Spinal cord (tissue), 10 donors: ENCODE results near the gene DCANP1. TPM values are rescaled to one million over a fixed set of nuclear protein-coding genes. Genes with fewer than 3 reads are reported as not detected.
A peak's percentile ranks its signal among the peaks of the same experiment; 100 is the strongest.

Experiments
- DNase-seq, 6 donors: peaks; one replicate each; pipeline versions ENCODE4 v3.0.0 to v3.0.0-alpha.2; 2013 to 2015; ENCODE audit warnings: low spot score in 6 of 6, low read depth in 4 of 6
- H3K27ac ChIP-seq: one replicate; pipeline ENCODE4 v1.5.1; 2013; ENCODE audit warnings: low read depth, low read length, control low read depth
- H3K27me3 ChIP-seq: one replicate; pipeline ENCODE4 v1.6.1; 2013; ENCODE audit warnings: low read length; ENCODE audit not compliant: control insufficient read depth, insufficient read depth
- H3K36me3 ChIP-seq: one replicate; pipeline ENCODE4 v1.6.1; 2013; ENCODE audit warnings: low read length; ENCODE audit not compliant: control insufficient read depth, insufficient read depth
- H3K4me1 ChIP-seq: one replicate; pipeline ENCODE4 v1.6.1; 2013; ENCODE audit warnings: low read length; ENCODE audit not compliant: control insufficient read depth, insufficient read depth
- H3K4me3 ChIP-seq: one replicate; pipeline ENCODE4 v1.5.1; 2013; ENCODE audit warnings: low read depth, low read length, control low read depth
- H3K9me3 ChIP-seq: one replicate; pipeline ENCODE4 v1.6.1; 2013; ENCODE audit warnings: low read length; ENCODE audit not compliant: control insufficient read depth, insufficient read depth
- WGBS: methylation state at CpG from one replicate; pipeline ENCODE4 v1.1.5; 2013; ENCODE audit warnings: missing lambda C conversion rate; ENCODE audit not compliant: insufficient coverage; 5-methylcytosine and 5-hydroxymethylcytosine counted together
- polyA plus RNA-seq, 2 donors: library from polyadenylated mRNA; unstranded; fragments of 120-200 nt; gene quantifications; one replicate each; pipeline ENCODE4 v1.2.1, GENCODE V29; 2013; ENCODE audit not compliant: insufficient read length in 2 of 2
- total RNA-seq, 2 donors: library from RNA; depleted of rRNA in 1 of 2; stranded (reverse); fragments of 120-200 nt in 1 of 2; fragments of >200 nt in 1 of 2; gene quantifications; one replicate each; pipeline versions ENCODE4 v1.2.3 to v1.2.4, GENCODE V29; 2013 to 2014
- donor health status: healthy.

The DCANP1 gene
- total and polyA plus RNA-seq, 4 donors: 0.10 to 0.11 TPM; not detected in 2

DNA sequence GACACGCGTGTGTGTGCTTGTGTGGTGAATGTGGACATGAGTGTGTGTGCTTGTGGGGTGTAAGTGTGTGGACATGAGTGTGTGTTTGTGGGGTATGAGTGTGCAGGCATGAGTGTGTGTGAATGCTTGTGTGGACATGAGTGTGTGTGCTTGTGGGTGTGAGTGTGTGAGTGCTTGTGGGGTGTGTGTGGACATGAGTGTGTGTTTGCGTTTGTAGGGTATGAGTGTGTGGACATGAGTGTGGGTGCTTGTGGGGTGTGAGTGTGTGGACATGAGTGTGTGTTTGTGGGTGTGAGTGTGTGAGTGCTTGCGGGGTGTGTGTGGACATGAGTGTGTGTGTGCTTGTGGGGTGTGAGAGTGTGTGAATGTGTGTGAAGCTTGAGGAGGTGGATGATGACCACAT, 34.8 kb upstream of the DCANP1 start:
- WGBS: 99% methylated on average over 4 of the region's 4 CpGs
- Histone ChIP-seq H3K4me3 (no peak overlapping the region), H3K4me1 (peaks cover 19% of the 10 kb centered on the region), H3K27ac (no peak overlapping the region), H3K36me3 (no peaks in the 10 kb centered on the region), H3K9me3 (no peaks in the 10 kb centered on the region), H3K27me3 (peaks cover 49% of the 10 kb centered on the region)
- no peak for DNase-seq

DNA sequence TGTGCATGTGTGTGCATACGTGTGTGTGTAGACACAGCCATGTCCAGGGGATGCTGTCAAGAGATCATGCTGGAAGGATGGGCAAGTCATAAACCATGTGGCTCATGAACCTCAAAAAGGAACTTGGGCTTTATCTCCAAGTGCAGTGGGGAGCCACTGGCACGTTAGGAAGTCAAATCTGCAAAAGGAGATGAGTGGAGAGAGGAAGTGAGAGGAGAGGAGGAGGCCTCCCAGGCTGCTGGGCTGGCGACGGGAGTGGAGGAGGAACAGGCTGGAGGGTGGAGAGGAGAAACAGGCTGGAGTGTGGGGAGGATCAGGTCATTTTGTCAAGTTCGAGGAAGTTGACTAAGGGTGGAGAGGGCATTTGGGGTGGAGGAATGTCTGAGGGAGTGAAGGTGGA, 34.2 kb upstream of the DCANP1 start:
- Histone ChIP-seq H3K4me3 (no peak overlapping the region), H3K27me3 (peaks cover 49% of the 10 kb centered on the region), H3K9me3 (no peaks in the 10 kb centered on the region), H3K4me1 (peaks cover 19% of the 10 kb centered on the region), H3K36me3 (no peaks in the 10 kb centered on the region), H3K27ac (no peak overlapping the region)
- DNase-seq: no peak
- WGBS: 80% methylated on average over 5 of the region's 5 CpGs

DNA sequence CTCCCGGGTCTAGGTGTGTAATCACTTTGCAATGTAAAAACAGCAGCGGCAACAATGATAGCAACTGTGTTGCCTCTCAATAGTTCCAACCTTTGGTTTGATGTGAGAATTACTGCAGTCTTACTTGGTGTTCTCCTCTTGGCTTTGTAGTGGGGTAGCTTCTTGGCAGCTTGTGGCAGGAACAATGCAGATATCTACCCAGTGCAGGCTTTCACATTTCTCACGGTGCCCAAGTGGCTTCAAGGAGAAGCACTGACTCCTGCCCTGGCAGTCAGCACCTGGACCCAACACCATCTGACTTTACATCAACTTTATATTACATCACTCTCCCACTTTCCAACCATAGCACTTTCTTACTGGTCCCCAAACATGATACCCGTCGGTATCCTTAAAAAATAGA, 33.4 kb upstream of the DCANP1 start:
- Histone ChIP-seq H3K27me3 (peaks cover 47% of the 10 kb centered on the region), H3K36me3 (no peaks in the 10 kb centered on the region), H3K27ac (no peak overlapping the region), H3K4me3 (no peak overlapping the region), H3K4me1 (peaks cover 19% of the 10 kb centered on the region), H3K9me3 (no peaks in the 10 kb centered on the region)
- DNase-seq: no peak
- 90% methylated on average over 3 of the region's 5 CpGs for WGBS

DNA sequence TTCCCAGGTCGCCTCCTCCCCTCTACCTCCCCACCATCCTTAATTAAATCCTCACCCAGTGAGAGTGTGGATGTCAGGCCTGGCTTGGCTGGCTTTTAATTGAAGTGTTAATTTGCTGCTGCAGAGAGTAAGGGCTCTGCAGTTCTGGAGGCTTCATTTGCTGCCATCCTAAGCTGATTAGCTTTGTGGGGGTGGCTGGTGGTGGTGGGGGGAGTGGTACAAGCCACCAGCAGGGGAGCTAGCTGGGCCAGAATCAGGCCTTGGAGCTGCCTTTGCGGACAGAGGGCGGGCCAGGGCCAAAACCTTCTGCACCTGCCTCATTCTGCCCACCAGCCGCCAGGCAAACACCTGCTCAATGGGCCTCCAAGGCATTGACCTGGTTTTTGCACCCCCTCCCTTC, 31.8 kb upstream of the DCANP1 start:
- Histone ChIP-seq H3K4me3 (no peak overlapping the region), H3K9me3 (no peaks in the 10 kb centered on the region), H3K27ac (no peak overlapping the region), H3K4me1 (peaks cover 13% of the 10 kb centered on the region), H3K36me3 (no peaks in the 10 kb centered on the region), H3K27me3 (peaks cover 52% of the 10 kb centered on the region)
- DNase-seq: peak in 1 of 6 donors; percentile 8
- WGBS: 58% methylated on average over 3 of the region's 4 CpGs

- 37% methylated on average over 12 of the region's 14 CpGs for WGBS
- no peak overlapping the region for H3K27ac ChIP-seq
- peaks cover 64% of the 10 kb centered on the region for H3K27me3 ChIP-seq
- no peak for DNase-seq
- no peaks in the 10 kb centered on the region for H3K36me3 ChIP-seq
- H3K4me3 ChIP-seq: no peak overlapping the region
- H3K9me3 ChIP-seq: no peaks in the 10 kb centered on the region
- H3K4me1 ChIP-seq: peaks cover 8% of the 10 kb centered on the region
Observed at GRCh38 chr5:135477613-135478066, 30.5 kb upstream of the DCANP1 start.

- peak in 2 of 6 donors; percentile 11 to 56 for DNase-seq
- Histone ChIP-seq H3K27ac (no peak overlapping the region), H3K9me3 (no peaks in the 10 kb centered on the region), H3K4me1 (peaks cover 4% of the 10 kb centered on the region), H3K27me3 (peaks cover 66% of the 10 kb centered on the region), H3K4me3 (no peak overlapping the region), H3K36me3 (no peaks in the 10 kb centered on the region)
- WGBS: 28% methylated on average over 10 of the region's 24 CpGs
Observed at GRCh38 chr5:135476615-135477581, 29.8 kb upstream of the DCANP1 start.

DNA sequence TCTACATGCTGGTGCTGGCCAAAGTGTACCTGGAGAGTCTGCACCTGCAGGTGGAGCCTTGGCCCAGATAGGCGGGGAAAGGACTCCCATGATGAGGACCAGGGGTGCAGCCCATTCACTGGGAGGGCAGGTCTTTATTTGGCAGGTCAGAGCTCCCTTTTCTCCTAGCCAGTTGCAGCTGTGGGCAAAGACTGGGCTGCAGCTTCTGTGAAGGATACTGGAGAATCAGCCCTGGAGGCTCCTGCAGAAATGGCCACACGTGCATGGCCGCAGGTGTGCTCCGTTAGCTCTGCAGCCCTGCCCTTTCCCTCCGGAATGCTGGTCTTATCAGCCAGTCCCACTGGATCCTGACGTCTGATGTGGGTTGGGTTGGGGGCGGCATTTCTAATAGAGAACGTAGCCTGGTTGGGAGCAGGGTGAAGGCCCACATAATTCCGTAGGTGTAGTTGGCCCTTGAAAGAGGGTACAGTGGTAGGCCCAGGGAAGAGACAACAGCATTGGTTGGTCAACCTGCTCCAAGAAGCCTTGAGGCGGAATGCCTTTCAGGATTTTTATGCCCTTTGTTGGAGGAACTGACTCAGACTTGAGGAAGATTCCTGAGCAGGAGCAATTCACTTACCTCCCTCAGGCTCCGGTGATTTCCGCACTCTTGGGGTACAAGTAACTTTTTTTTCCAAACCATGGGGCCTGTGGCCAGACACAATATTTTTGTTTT, 27.0 kb upstream of the DCANP1 start:
- Histone ChIP-seq H3K9me3 (no peaks in the 10 kb centered on the region), H3K4me3 (no peak overlapping the region), H3K27ac (no peak overlapping the region), H3K4me1 (peaks cover 4% of the 10 kb centered on the region), H3K36me3 (no peaks in the 10 kb centered on the region), H3K27me3 (peaks cover 59% of the 10 kb centered on the region)
- DNase-seq: no peak
- 84% methylated on average over 10 of the region's 12 CpGs for WGBS

GRCh38 chr5:135472141-135472540, 25.0 kb upstream of the DCANP1 start:
- Histone ChIP-seq H3K4me3 (no peak overlapping the region), H3K27ac (no peak overlapping the region), H3K9me3 (no peaks in the 10 kb centered on the region), H3K36me3 (no peaks in the 10 kb centered on the region), H3K4me1 (peaks cover under 1% of the 10 kb centered on the region), H3K27me3 (peaks cover 66% of the 10 kb centered on the region)
- WGBS: 94% methylated on average over 3 of the region's 5 CpGs
- no peak for DNase-seq

- WGBS: 83% methylated on average over 2 of the region's 4 CpGs
- Histone ChIP-seq H3K4me3 (no peak overlapping the region), H3K27me3 (peaks cover 66% of the 10 kb centered on the region), H3K9me3 (no peaks in the 10 kb centered on the region), H3K27ac (no peak overlapping the region), H3K4me1 (peaks cover 4% of the 10 kb centered on the region), H3K36me3 (no peaks in the 10 kb centered on the region)
- DNase-seq: no peak
Observed at GRCh38 chr5:135471726-135472125, 24.6 kb upstream of the DCANP1 start.
